LNCaP clone FGC (cell line): ENCODE data around the gene POLE.

Source experiments
- DNase-seq: peaks from one replicate; pipeline ENCODE4 v3.0.0-alpha.2; 2011; ENCODE audit warnings: low read depth
- H3K4me3 ChIP-seq: 2 replicates; pipeline ENCODE4 v1.5.1; 2011; ENCODE audit warnings: mild to moderate bottlenecking, low read depth, low read length, control low read depth
- TF ChIP-seq, protein P1 (sequence below): IDR thresholded peaks from 2 replicates; pipeline ENCODE4 v1.5.1; 2012; ENCODE audit warnings: mild to moderate bottlenecking; ENCODE audit not compliant: control insufficient read depth, insufficient read depth; ENCODE audit errors: extremely low read depth

Gene POLE

DNA sequence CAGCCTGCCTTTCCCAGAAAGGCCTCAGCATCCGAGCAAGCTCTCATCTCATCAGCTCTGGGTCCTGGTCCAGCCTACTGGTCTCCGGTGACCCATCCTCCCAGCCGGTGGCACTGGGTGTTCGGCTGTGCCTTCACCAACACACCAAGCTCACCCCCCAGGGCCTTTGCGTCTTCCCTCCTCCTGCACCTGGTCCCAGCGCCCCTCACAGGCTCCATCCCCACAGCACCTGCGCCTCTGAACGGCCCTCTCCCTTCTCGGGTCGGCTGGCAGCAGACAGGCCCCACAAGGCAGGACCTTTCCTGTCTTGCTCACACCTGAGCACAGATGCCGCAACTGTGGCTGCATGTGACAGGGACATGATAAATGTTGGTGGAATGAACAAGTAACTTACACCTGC lies 55.5 kb downstream of the POLE start:
- no peak overlapping the region for H3K4me3 ChIP-seq
- TF ChIP-seq, protein P1, sequence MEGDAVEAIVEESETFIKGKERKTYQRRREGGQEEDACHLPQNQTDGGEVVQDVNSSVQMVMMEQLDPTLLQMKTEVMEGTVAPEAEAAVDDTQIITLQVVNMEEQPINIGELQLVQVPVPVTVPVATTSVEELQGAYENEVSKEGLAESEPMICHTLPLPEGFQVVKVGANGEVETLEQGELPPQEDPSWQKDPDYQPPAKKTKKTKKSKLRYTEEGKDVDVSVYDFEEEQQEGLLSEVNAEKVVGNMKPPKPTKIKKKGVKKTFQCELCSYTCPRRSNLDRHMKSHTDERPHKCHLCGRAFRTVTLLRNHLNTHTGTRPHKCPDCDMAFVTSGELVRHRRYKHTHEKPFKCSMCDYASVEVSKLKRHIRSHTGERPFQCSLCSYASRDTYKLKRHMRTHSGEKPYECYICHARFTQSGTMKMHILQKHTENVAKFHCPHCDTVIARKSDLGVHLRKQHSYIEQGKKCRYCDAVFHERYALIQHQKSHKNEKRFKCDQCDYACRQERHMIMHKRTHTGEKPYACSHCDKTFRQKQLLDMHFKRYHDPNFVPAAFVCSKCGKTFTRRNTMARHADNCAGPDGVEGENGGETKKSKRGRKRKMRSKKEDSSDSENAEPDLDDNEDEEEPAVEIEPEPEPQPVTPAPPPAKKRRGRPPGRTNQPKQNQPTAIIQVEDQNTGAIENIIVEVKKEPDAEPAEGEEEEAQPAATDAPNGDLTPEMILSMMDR, result no peak
- DNase-seq, result no peak

DNA sequence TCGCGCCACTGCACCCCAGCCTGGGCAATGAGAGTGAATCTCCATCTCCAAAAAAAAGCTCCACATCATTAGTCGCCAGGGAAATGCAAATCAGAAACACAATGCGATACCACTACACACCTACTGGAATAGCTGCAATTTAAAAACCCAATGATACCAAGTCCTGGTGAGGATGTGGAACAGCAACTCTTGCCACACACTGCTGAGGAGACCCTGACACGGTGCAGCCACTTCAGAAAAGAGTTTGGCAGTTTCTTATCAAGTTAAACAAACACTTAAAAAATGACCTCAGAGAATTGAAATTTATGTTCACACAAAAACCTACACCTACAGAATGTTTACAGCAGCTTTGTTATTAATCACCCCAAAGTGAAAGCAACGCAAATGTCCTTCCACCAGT lies 56.5 kb downstream of the POLE start:
- DNase-seq, result no peak
- no peak overlapping the region for H3K4me3 ChIP-seq
- TF ChIP-seq, protein P1, result no peak

DNA sequence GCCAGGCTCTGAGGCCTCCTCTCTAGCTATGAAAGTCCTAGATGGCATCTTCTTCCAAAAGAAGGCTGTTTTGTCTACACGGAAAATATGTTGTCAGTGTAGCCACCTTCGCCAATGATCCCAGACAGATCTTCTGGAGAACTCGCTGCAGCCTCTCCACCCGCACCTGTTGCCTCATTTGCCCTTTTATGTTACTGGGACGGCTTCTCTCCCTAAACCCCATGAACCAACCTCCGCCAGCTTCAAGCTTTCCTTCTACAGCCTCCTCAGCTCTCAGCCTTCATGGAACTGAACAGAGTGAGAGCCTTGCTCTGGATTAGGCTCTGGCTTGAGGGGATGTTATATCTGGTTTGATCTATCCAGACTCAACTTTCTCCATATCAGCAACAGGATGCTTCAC lies 57.8 kb downstream of the POLE start:
- no peak for DNase-seq
- TF ChIP-seq, protein P1, result no peak

DNA sequence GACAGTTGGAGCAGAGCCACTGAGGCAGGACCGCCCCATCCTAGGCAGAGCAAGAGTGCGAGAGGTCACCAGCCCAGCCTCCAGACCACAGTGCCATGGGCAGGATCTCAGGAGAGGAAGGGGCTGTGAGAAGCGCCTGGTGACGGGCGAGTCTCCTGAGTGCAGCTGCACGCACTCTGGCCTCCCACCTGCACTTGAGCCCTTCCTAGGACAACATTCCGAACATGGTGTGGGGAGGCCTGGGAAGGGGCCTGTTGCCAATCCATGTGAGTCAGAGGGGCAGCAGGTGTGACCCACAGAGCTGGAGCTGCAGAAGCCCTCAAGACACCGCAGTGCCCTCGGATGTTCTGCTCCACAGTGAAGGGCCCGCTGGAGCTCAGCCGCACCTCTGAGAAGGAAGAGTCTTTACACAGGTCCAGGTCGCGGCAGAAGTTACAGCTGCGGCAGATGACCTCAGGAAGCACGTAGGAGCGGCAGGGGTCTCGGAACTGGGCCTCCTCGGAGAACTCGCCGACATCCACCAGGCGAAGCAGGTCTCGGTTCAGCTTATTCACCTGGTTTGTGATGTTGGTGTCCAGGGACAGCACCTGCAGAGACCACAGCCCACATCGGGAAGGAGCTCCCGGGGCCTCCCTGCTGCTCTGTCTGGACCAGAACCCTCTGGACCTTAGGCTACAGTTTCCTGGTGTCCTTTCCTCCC lies 61.3 kb downstream of the POLE start:
- DNase-seq, result no peak
- TF ChIP-seq, protein P1, result no peak
- no peak overlapping the region for H3K4me3 ChIP-seq

More for the DNA sequence above, 57.8 kb downstream of the POLE start:
- H3K4me3 ChIP-seq, result no peak overlapping the region

DNA sequence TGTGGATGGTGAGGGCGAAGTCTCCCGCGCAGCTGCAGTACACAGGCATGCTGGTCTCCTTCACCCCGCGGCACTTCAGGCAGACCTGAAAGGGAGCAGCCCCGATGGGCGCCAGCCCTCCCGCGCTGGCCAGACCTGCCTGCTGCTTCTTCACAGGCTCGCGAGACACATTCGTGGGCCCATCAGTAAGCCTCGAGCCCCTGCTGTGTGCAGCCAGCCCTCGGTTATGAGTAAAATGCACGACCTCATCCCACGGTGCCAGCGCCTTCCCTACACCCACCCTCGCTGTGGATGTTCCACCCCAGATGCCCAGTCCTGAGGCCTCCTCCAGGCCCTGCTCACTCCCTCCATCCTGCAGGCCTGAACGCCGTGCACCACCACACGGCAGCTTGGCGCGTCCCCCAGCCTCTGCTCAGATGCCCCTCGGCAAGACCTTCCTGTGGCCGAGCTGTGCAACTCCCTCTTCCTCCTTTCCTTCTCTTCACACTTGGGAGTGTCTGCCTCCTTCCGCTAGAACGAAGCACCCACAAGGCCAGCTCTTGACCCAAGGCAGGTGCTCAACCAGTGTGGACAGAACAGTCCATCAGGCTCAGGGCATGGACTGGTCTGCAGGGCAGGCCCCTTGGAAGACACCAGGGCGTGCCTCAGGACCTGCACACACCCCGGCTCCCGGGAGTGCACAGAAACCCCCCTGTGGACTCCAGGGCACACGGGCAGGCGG lies 62.1 kb downstream of the POLE start:
- DNase-seq, result no peak
- TF ChIP-seq, protein P1, result no peak
- no peak overlapping the region for H3K4me3 ChIP-seq

DNA sequence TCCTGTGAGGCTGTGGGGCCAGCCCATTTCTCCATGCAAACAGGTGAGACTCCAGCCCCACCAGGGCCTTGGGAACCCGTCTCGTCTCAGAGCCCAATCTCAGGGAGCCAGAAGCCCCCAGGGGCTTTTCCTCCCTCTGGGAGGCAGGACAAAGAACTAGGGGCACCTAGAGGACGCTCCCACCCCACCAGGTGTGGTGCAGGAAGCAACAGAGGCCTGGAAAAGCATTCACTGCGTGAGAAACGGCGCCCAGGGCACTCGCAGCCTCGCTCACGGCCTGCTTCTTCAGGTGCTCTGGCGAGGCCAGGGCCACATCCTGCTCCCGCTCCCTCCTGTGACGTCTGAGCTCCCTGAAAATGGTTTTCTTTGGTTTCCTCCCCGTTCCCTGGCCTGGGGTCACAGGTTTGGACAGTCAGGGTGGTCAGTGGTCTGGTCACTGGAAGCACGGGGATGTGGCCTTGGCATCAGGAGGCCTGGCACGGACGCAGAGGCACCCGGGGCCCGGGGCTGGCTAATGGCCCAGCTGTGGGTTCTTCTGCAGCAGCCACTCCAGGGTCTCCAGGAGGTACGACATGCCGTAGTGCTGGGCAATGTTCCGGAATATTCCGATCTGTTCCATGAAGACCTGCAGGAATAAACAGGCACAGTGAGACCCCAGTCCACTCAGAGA lies 62.8 kb downstream of the POLE start:
- TF ChIP-seq, protein P1, result no peak
- no peak overlapping the region for H3K4me3 ChIP-seq
- no peak for DNase-seq
